ENCODE results near the gene FREM2.

Gene FREM2

DNA sequence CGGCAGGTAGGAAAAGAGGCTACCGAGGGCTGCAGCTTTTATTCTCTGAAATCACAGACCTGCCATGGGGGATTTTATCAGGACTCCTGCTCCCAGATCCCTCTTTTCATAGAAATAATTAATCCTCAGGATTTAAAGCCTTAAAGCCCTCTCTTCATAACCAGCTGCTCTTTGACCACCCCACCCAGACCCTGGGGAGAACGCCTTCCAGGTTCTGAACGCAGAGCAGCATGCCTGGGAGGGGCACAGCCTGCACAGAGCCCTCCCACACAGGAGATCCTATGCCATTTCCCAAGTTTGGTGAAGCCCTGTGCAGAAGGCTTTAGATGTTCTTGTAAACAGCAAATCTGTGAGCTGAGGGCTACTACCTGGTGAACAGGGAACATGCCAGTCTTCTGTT lies 212.7 kb downstream of the FREM2 start:
- DNase-seq = no peak

DNA sequence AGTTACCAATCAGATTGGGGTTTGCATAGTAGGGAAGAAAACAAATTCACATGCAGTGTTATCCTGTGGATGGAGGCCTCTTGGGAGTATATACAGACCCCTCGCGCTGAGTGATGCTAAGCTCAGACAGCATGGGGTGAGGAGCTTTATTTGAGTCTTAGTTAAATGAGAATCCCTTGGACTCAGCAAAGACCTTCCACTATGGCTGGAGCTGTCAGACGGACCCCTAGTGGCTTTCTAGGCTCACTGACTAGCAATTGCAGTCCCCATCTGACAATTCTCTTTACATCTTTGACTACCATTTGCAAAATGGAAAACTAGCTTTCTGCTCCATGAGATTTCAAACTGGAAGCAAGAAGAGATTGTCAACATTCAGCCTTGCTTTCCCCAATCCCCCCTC lies 213.3 kb downstream of the FREM2 start:
- DNase-seq = no peak

DNA sequence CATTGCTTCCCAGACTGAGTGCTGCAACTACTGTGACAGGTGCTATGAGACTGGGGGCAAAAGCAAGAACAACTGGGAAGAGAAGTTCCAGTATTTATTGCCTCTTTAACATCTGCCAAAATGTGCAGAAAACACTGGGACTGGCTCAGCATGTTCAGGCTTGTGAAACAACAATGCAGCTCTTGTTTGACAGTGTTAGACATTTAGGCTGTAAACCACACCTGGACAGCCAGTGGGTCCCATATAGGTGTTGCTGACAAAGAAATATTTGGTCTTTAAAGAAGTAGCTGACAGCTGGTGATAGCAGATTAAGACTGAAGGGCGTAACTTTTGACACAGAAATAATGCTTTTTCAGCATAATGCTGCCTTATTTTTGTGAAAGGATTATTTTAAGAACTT lies 215.7 kb downstream of the FREM2 start:
- DNase-seq = no peak

DNA sequence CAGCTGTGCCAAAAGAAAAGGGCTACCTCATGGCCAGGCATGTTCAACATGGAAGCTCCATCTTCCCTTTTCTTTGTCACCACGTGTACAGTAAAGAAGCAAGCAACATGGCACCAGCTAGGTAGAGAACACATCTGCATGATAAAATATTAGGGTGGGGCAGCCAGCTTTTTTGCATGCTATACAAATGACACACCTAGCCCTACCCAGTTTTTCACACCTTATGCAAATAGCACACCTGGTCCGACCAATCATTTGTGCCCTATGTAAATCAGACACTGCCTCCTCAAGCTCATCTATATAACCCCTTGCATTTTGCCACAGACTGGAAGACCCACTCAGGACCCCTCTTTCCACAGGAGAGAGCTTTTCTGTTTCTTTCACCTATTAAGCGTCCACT lies 218.2 kb downstream of the FREM2 start:
- DNase-seq = no peak

DNA sequence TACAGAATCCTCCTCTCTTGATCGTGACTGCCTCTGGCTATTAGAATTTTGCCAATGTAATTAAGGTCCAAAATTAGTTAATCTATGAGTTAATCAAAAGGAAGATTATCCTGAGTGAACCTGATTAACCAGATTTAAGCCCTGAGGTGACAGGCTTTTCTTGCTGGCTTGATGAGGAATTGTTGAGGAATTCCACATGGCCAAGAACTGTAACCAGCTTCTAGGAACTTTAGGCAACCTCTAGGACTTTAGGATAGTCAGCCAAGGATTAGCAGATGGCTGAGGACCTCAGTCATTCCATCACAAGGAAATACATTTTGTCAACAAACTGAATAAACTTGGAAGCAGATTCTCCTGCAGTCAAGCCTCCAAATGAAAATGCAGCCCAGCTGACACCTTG lies 219.0 kb downstream of the FREM2 start:
- DNase-seq = no peak

DNA sequence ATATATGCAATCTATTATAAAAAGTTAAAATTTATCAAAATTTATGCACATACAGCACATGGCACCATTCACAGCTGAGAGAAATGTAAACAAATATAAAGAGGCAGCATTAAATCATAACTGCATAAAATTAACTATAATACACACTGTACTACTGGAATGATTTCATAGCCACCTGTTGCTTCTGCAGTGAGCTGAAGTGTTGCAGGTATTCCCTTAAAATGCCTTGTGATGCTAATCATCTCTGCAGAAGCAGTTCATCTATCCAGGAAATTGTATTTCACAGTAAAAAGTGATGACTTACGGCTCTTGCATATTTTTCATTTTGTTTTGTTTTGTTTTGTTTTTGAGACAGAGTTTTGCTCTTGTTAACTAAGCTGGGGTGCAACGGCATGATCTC lies 221.7 kb downstream of the FREM2 start:
- DNase-seq = no peak

DNA sequence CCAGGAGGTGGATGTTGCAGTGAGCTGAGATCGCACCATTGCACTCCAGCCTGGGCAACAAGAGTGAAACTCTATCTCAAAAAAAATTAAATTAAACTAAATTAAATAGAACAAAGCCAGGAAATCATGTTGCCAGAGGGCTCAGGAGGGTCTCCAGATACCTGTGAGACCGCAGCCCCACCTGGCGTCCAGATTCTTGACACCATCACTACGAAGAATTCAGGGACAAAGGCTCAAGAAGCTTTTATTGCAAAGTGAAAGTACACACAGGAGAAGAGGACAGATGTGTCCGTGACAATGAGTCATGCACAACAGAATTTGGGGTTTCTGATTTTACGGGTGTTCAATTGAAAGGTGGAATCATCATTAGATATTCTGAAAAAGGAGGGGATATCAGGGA lies 227.2 kb downstream of the FREM2 start:
- DNase-seq = no peak

DNA sequence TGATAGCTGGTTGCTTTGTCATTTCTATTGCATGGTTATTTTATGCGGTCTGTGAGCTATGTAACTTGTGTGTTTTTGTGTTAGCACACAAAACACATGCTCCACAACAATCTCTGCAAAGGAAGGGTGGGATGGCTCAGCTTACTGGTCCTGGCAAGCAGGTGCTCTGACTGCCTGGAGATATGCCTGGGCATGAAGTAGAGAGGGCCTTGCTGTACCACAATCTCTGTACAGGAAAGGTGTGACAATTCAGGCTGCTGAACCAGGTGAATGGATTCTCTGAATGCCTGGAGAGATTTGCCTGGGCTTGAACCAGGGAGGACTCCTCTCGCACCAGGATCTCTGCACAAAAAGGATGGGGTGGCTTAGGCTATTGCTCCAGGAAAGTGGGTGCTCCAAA lies 234.2 kb downstream of the FREM2 start:
- no peak for DNase-seq

DNA sequence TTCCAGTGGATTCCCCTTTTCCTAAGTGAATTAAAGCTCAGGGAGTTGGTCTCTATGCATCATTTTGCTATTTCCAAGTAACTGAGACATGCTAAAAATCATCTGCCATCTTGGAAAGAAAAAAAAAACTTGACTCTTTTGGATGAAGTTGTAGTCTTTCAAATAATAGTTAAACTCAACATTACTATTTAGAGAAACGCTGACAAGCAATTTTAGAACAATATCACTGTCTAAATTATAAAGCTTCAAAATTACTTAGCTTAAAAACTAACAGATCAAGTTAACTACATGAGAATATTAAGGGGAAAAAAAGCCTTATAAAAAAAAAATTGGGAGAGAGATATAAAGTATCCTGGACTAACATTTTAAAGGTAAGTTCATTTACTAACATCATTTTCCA lies 235.3 kb downstream of the FREM2 start:
- no peak for DNase-seq

DNA sequence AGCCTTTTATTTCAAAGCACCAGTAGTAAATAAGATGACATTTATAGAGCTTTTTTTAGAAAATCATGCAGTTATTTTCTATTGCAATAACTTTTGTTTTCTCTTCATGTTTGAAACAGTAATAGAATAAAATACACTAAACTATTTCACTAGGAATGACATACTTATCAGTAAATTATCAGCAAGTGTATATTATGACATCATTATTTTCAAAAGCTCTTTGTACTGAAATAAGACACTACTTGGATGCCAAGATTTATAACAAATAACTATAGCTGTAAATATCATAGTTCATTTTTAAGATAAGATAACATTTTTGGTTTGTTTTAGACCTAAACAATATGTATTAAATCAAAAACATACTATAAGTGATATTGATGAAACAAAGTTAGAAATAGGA lies 246.9 kb downstream of the FREM2 start:
- DNase-seq = no peak

Data from fibroblast of skin of scalp (primary cell).